HG03159 (cell line): ENCODE data around the gene JARID2.

Experiments used
- ATAC-seq: cut with Tn5 transposase; IDR thresholded peaks from one replicate; pipeline ENCODE4 v1.9.1; 2021; ENCODE audit warnings: mild to moderate bottlenecking, moderate library complexity; ENCODE audit not compliant: unreplicated experiment

The JARID2 gene

DNA sequence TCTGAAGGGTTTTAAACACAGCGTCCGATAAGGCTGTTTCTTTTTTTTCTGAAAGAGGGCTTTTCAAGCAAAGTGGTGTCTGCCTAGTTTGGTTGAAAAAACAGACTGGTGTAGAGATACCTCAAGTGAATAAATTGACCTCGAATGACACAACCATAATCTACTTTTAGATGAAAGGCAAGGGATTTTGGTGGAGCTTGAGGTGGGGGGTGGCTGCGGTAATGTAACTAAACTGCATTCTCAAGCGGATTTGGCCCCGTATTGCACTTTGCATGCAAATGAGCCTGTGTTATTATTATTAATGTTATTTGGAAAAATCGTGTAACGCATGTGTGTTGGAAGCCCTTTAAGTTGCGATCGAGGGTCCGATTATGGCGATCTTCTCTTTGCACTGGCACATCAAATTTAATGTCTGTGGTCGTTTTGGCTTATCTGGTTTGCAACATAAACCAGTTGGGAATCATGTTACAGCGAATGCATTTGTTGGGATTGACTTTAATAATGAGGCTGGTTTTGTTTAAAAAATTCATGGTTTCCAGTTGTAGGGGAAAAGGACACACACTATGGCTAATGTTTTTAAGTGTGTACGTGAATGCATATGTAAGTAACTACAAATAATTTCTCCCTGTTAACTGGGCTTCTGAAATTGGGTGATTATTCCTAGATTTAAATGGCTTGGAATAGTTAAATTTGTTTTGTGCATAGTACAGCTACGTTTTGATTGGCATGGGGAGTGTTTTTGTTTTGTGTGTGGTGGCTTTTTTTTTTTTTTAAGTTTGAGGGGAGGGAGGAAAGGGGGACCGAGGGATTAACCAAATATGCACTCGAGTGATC is 1.0 kb downstream of the JARID2 start:
- no peak for ATAC-seq

- peak; percentile 7 for ATAC-seq
Measured at GRCh38 chr6:15247500-15248450, 1.9 kb downstream of the JARID2 start.

GRCh38 chr6:15248451-15249370 is 2.8 kb downstream of the JARID2 start:
- ATAC-seq = peak; percentile 33

DNA sequence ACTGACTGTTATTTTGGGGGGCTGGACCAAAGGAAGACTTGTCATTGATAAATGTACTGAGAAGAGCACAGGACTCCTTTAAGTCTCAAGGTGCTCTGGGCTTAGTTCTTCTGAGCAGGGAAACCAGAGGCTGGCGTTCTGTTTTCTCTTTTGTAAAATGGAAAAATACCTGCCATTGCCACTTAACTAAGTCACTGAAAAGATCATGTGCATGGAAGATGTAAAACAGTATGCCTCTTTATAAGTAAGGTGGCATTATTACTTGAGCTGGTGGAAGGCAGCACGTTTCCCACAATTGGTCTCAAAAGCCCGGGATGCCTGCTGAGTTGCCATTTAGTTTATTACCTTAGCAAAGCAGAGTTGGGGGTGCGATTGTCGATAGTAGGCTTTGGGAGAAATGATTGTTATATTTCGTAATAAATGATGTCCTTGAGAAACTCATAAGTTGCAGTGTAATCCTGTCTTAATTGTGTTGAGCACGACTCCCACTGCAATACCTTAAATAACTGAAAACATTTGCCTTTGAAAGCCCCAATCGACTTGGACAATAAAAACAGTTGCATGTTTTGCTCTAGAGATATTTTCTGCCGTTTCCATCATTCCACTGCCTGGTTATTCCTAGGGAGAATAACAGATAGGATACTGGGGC is 3.6 kb downstream of the JARID2 start:
- ATAC-seq = no peak

GRCh38 chr6:15250187-15251168 is 4.6 kb downstream of the JARID2 start:
- ATAC-seq = no peak

- no peak for ATAC-seq
Measured at GRCh38 chr6:15252195-15252594, 6.3 kb downstream of the JARID2 start.

DNA sequence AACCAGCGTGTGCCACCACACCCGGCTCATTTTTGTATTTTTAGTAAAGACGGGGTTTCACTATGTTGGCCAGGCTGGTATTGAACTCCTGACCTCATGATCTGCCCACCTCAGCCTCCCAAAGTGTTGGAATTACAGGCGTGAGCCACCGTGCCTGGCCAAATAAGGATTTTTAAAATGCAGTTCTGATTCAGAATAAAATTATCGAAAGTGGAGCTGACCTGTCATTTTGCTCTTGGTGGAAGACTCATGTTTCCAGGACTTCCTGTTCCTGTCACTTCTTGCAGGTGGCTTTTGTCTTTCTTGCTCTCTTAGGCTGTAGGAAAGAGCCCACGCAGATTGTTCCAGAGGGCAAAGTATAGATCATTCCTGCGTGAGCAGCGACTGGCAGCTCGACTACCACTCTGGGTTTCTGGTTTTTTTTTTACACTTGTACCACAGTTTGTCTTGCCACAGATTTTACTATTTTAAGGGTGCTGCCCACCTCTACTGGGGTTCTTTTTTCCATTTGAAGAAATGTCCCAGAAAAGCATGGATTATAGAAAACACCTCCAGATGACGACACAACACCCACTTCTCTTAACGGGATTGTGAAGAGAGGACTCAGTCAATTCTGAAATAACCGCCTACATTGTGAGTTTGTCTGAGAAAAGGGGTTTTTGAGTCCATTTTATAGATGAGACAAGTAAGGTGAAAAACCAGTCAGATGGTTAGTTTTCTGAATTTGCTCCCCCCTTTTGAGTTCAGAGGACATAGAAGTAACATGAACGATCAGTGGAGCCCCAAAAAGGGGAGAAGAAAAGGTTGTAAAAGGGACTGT is 7.5 kb downstream of the JARID2 start:
- ATAC-seq = no peak

DNA sequence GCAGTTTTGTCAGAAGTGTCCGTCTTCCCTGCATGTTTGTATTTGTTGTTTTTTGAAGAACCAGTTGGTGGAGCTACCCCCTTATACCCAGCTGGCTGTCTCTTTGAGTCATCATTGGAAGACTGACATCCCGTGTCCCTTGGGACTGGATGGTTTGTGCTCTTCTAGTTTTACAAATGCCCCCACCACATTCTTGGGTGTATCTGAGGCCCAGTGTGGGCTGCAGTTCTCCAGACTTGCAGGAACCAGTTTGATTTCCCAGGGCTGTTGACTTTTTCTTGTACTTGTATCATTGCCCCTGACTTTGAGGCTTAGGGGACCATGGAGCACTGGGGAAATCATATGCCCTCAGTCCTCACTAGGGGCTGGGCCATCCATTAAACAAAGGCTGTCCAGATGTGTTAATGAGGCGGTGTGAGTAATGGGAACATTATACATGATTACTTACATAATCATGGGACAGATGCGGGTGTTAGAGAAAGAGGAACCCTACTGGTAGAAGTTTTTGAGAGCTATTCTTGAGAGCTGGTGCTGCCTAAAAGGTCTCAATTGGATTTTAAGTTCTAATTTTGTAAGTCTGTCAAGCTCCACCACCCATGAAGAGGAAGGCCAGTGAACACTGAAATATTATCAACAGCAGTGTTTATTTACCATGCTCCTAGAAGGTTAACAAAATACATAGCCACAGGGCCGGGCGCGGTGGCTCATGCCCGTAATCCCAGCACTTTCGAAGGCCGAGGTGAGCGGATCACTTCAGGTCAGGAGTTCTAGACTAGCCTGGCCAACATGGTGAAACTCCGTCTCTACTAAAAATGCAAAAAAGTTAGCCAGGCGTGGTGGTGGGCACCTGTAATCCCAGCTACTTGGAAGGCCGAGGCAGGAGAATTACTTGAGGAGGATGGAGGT is 8.5 kb downstream of the JARID2 start:
- peak; percentile 38 for ATAC-seq

DNA sequence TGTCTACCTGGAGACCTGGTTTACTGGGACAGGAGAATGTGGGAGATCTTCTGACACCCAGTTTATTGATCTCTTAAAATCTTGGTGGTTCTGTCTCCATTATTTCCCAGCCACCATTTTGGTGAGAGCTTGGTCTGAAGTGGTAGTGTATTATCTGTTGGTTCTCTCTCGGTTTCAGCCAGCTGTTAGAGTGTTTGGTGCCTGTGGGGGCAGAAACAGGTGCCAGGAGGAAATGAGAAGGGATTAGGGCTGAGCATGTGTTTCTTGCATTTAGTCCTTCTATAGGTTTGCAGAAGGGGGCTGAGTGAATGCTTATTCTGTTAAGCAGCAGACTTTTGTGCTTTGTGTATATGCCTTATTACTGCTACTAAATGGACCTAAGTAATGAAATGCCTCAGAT is 9.6 kb downstream of the JARID2 start:
- peak; percentile 63 for ATAC-seq

GRCh38 chr6:15255909-15256395 is 10.1 kb downstream of the JARID2 start:
- no peak for ATAC-seq

DNA sequence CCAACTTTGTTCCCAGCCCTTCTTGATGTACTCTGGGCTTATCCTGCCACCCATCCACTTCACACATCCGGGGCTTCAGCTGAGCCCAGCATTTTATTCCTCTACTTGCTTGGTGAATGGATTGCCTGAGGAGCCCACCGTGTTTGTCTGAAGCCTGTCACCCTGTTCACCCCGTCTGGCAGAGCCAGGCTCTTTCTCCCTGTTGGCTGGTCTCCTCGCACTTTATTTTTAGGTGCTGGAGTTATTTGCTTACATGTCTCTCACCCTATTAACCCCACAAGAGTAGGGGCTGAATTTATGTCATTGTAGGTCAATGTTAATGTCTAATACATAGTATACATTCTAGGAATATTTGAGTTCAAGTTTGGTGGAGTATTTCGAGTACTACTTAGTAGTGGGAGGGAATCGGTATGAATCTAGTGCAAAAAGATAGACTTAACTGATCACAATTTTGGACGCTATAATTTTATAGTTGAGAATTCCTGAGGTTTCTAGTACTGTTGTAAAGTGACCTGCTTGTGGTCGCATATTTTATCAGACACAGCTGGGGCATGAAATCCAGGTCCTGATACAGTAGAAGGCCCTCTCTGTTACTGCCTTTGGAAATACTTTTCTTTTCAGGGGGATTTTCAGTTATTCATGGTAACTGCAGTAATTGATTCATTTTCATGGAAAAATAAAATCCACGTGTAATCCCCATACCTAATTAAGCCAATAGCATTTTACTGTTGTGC is 10.8 kb downstream of the JARID2 start:
- ATAC-seq = no peak

GRCh38 chr6:15257357-15258132 is 11.7 kb downstream of the JARID2 start:
- ATAC-seq = no peak

DNA sequence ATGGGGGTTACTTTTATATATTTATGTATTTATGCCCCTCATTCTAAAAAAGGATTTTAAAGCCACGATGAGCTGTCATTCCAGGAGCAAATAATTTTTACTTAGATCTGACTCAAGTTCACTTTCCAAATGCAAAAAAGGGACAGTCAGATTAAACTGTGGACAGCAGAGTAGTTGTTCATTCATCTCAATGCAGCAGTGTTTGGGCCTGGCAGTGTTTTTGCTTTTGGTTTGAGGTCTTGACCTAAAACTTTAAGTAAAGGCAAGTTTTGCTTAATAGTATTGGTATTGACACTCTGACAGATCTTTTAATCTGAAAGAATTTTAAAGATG is 13.9 kb downstream of the JARID2 start:
- ATAC-seq = no peak

DNA sequence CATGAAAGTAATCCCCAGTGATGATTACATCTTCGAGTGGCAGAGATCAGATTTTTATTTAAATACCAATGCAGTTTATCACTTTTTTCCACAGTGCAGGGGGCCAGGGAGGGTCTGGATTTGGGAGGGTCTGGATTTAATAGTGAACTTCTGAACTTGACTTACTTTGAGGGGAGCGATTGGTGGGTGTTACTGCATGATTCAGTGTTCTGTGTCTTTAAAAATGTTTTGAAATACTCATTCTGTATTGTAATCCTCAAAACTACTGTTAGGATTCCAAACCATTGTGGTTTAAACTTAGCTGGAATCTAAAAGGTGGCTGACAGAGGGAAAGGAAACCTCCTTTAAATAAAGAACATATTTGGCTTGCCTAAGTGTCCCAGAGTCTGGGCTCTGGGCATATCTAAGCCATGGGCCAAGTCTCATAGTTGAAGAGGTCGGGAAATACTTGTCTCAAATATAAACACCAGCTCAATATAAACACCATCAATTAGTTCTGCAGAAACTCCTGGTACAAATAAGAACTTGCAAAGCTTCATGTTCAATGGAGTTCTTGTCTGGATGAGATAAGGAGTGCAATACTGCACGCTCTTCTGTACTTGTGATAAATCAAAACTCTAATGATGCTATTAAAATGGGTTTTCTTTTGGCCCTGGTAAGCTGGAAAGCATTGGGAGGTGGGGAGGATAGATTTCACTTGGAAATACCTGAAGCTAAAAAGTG is 14.4 kb downstream of the JARID2 start:
- no peak for ATAC-seq

GRCh38 chr6:15263780-15264374 is 18.0 kb downstream of the JARID2 start:
- no peak for ATAC-seq
